HuH-7.5 (cell line): ENCODE data around the gene STK24.

Experiments
- DNase-seq: peaks from one replicate; pipeline ENCODE4 v3.0.0; 2011; ENCODE audit warnings: low spot score

The STK24 gene

DNA sequence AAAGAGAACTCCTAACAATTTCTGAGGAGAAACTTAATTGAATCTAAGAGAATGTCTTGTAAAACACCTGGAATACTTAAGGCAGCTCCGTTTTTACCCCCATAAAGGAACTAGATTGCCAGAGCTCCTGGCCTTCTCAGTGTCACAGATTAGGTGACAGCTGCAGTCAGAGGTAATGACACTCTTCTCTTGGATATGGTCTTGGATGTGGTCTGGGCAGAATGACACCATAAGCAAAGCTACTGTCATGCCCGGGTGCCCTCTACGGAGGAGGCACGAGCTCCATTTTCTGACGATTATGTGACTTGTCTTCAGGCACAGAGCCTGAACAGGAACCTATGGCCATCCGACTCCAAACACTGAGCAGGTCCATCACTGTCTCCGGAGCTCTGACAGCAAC is 46.7 kb downstream of the STK24 start:
- no peak for DNase-seq

DNA sequence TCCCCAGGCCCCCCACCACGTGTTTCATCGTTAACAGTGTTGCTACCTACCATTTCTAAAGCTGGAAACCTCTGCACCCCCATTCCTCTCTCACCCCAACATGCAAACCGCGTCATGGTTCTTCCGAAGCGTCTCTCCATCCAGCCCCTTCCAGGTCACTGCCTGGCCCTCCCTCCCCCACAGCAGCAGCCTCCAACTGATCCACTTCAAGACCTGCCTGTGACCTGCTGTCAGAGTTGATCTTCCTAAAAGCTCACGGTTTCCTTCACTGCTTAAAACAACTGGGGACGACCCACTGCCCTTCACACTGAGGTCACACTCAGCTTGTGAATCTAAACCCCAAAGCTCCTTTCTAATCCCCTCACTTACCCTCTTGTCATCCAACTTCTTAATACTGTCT is 47.7 kb downstream of the STK24 start:
- DNase-seq, result no peak

DNA sequence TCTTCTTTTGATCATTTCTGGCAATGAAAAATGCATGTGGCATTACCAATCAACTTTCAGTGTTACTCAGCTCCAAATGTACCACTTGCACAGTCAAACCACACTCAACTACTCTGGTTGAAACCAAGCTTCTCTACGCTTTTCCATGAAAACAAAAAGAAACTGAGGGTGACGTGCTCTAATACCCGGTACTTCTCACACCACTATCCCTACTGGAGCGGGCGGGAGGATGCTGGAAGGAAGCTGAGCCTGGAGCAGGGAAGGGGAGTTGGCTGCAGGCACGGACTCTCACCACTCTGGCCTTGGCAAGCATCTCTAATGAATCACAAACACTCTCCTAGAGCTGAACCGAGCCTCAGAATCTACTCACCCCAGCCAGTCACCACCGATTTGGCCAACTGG is 48.2 kb downstream of the STK24 start:
- no peak for DNase-seq

DNA sequence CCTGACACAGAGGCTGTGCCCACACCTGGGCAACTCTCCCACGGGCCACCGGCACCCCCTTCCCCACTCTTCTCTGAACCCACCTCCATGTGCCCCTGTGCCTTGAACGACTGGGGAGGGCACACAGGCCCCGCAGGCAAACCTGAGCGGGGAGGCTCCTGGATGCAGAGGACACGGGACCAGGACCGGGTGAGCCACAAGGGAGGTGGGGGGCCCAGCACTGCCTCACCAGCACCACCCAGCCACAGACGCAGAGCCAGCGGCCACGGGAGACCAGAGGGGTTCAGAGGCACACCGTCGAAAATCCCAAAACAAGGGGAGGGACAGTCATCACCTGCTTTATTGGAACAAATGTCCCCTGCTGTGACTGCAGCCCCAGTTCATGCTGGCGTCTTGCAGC is 49.4 kb downstream of the STK24 start:
- DNase-seq, result no peak

DNA sequence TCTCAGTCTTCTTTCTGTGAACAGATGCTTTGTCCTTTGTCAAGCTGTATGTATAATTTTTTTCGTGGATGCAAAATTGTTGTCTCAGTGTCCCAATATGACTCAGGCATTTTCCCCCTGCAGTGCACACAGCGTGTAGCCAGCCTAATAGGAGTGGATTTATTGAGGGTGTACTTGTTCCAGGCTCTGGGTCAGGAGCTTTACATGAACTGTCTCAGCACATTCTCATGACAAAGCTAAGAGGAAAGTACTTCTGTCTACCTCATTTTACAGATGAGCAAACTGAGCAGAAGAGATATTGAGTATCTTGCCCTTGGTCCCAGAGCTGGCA is 50.8 kb downstream of the STK24 start:
- DNase-seq, result no peak

DNA sequence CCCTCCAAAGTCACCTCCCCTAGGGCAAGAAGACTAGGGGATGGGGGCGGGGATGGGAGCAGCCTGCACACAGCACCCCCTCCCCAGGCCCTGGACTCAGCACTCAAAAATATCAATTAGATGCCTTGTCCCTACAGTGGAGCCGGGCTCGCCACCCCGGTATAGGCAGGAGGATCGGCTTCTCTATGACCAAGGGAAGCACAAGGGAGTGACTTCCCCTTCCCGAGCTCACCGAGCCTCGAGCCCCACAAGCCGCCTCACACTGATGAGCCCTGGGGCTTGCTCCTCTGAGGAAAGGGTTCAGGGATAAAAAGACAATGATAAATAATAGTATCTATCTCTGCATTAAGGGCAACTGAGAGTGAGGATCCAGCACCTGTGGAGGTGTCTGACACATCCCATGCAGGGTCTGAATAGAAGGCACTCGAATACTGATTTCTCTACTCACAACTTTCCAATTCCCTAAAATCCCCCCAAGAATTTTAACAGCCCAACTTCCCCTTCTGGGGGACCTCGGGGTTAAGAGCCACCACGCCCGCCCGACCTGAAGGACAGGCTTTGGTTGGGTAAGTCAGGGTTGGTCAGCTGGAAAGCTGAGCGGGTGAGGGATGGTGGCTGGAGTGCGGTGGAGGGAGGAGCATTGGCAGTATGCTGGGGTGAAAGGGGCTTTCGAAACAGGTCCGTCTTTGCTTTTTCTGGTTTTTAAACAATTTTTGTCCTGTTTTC is 51.3 kb downstream of the STK24 start:
- no peak for DNase-seq

DNA sequence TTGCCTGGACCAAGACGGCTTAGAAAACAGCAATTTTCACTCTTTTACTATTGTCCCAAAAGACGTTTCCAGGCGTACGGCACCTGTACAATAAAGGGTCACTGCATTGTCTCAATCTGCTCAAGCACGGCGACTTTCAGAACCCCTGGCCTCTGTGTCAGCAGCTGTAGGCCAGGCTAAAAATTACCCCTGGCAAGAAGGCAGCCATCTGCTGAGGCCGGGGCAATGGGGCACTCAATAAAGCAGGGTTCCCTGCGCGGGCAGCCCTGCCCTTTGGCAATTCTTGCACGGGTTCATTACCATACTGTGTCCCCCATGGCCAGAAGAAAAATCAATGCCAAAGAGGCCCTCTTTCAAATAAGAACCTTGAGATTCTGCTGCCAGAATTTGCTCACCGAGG is 52.1 kb downstream of the STK24 start:
- no peak for DNase-seq

DNA sequence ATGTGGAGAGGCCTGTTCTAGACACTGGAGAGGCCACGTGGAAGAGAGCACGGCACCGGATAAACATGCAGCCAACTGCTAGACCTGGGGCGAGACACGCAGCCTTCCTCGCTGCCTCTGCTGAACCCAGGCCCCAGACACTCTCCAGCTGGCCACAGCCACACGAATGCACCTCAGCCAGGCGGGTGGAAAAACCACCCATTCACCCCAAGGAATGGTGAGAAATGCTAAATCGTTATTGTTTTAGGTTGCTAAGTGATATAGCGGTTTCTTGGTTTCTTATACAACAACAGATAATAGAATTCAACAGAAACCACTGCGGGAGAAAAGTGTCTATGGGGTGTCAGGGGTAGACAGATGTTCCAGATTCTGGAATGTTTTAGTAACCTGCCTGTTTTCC is 52.5 kb downstream of the STK24 start:
- no peak for DNase-seq

DNA sequence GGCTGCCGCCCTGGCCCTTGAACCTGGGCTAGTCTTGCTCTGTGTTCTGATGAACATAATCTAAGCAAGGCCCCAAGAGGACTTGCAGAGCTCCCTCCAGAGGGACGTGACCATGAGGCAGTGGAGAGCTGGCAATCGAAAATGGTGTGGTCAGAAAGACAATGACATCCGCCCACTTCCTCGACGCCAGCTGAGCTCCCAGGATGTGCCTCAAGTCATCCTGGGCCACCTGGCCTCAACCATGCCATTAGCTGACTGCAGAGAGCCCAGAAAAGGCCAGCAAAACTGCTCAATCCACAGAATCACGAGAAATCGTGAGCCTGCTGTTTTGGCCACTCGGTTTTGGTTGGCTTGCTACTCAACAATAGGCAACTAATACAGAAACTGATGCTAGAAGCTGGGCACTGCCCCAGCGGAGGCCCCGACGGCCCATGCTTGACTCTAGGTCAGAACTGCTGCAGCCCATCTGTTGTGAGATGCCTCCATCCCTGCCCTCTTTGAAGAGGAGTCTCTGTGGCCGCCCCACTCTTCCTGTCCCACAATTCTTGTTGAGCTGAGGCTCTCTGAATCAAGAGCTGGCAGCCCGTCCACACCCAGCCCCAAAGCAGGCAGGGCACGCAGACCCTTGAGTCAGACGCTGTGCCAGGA is 53.3 kb downstream of the STK24 start:
- DNase-seq, result no peak

DNA sequence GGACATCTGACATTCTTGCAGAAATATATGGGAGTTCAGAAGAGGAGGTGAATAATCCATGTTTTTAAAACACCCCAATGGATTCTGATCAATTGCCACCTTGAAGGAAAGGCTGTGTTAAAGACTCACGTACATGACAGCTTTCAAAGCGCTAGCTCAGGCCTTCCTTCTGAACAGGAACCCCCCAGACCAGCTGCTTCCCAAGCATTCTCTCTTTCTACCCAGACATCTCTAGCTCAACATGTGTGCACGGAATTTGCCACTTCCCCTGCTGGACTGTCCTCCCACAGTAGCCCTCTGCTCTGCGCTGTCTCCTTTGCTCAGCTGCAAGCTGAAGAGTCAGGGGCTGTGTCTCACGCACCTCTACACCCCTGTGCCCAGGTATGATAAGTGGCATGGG is 54.5 kb downstream of the STK24 start:
- no peak for DNase-seq

DNA sequence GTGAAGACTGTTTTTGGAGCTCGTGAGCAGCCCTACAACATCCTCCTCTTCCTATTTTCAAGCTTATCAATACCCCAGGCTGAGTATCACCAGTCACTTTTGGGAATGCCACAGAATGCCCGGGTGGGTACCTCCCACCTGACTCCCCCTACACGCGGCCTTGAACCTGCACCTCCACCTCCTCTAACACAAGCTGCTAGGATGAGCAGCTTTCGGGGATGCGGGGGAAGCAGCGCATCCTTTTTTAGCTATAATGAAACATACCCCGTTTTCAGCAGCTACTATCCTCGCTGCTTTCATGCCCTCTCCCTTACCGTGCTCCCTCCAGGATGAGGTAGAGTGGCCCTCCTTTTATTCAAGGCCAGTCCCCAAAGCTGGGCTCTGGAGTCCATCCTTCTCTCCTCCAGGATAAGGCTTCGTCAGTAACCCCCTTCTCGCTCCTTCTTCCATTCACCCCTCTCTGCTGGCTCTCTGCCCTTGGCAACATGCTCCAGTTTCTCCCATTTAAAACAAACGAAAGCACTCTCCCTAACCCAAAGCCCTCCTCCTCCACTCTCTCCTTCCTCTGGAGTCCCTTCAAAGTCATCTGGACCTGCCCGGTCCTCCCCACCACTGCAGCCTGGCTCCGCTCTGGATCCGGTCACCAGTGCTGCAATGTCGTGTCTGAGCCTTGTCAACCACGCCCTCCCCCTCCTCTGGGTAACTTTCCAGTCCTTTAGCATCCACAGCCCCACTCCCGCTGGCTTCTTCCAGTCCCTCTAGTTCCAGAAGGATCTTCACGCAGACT is 55.3 kb downstream of the STK24 start:
- no peak for DNase-seq

DNA sequence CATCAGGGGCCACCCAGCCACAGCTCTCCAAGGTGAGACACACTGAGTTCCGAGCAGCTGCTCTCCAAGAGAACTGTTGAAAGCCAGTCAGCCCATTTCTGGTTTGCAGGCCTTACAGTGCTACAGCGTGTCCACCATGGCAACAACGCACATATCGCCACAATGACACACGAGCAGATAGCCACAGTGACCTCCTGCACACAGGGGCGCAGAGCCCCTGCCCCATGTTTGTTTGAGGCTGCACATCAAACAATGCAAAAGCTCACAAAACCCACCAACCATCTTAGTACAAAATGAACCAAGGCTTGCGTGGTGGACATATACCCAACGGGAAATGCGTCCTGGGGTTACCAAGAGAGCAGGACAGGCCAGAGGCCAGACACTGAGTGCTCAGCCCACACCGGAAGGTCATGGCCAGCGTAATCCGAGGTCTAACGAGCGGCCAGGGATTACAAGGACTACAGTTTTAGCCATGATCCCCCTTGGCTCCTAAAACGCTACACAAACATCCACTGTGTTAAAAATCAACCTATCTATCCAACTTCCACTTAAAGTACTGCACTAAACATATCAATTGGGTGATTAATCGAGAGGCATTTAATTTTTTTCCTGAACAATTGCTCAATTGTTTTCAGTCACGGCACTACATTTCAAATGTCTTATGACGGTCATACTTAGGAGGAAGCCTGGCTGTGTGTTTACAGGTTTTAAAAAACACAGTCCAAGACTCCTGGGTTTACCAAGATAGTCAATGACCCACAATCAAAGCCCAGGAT is 56.0 kb downstream of the STK24 start:
- no peak for DNase-seq

DNA sequence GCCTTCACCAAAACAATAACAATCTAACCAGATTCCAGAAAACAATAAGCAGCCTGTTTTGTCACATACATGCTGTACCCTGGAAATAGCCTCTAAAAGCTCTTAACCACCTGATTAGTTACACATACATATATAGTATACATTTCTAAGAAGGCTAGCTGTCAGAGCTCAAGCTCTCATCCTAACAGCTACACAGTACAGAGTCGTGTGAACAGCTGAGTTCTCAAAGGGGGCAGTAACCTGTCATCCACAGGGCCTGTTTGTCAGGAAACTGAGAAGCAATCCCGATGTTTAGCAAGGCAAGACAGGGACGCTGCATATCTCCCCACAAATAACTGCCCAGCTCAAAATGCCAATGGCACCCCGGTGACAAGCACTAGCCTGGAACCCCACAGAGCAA is 56.9 kb downstream of the STK24 start:
- no peak for DNase-seq

DNA sequence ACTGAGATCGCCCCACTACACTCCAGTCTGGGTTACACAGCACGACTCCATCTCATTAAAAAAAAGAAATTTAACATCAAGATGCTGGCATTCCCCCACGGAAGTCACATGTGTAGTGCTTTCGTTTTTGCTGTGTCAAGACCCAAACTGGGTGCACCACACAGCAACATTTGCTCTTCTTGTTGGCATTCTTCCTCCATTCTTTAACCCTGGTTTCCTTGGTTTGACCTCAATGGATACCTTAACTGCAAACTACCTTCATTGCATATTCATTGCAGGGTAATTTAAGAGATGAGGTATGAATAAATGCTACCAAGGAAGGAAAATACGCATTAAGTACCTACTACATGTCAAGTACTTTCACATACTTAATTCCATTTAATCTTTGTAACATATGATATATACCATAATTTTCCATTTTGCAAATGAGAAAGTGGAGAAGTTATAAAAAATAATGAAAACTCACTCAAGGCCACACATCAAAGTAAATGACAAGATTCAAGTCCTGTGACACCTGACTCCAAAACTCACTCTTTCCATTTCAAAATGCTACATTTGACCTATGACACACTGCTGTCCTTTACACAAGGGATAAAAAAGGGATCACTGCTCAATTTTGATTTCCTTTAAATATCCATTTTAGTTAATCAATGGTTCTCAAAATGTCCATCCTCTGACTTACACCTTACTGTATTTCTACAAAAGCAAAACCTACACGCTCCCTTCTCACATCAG is 59.2 kb downstream of the STK24 start:
- no peak for DNase-seq

DNA sequence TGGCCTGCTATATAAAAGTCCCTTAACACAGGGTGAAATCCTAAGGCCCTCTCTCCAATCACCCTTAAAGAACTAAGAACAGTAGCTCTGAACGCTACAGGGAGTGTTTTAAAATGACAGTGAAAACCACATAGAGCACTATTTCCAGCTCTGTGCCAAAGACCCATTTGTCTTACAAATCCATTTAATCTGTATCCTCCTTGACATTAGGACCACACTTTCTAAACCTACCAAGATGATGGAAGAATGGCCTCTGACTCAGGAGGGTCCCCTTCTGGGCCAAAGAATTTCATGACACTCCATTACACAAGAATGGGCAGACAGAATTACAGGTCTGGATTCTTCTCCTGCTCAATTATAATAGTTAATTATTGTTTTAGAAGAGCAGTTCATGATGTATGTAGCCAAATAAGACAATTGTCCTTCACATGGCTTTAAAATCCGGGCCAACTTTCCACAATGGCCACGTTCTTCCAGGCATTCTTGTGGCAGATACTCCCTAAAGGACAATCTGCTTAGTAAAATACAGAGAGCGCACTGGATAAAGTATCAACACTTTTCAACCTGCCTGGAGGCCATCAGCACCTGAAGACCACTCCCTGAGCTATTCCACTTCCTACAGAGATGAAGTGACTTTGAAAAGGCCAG is 61.0 kb downstream of the STK24 start:
- no peak for DNase-seq

DNA sequence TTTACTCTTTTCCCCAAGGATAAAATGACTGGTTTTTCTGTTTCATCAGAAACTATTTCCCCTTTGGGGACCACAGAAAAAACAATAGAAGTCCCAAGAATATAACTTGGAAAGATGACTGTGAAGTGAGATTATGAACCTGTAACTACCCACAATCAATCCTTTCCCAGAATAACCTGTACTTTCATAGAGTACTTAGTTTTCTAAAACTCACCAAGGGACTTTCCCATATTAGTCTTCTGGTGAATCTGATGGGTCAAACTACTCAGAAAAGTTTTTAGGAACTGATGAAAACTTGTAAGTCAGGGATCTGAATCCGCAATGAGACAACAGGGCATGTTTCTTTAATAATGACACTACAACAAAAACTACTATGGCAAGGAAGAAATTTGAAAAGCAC is 62.6 kb downstream of the STK24 start:
- no peak for DNase-seq

DNA sequence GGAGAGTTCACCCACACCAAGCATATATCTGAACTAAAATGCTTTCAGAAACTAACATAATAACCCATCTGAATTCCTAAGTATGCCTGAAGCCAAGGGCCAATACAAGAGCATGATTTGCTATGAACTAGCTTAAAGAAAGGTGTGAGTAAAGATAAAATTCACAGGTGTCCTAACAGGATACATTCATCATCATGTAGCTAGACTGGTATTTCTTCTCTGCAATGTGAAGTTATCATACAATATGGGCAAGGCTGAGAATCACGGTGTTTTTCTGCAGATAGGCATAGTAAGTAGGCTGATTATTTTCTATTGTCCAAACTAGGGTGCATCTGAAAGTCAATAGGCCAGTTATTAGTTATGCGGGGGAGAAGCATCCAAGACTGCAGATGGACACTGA is 63.1 kb downstream of the STK24 start:
- DNase-seq, result no peak

DNA sequence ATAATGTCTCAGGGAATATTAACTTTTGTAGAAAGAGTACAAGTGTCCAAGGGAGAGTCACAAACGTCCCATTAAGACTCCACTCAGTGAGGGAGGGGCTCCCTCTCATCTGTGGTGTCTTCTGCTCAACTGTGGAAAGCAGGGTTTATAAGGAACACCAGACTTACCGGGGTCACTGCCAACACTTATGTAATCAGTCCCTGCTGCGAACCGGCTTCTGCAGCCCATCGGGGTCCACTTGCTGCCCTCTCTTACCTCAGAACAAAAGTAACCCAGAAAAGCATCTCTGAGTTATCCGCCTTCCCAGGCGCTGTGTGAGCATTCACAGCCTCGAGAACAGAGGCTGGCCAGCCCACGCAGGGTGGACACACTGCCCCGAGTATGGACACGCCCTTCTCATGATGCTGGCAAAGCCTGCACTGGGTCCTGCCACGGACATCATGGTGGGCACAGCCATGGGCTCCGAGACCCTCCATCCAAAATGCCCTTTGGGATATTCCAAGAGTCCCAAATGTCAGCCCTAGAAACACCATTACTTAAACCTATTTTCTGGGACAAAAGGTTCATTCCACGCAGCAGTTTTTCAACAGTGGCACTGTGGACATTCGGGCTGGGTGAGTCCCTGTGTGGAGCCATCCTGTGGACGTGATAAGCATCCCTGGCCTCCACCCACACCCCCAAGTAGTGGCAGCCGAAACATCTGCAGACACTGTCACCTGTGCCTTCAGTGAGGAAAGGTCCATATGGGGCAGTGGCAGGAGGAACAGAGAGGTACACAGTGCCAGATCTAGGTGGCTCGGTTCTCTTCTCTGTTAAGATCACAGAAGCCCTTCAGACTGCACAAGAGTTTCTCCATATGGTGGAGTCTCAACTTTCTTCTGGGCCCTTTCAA is 63.9 kb downstream of the STK24 start:
- no peak for DNase-seq

DNA sequence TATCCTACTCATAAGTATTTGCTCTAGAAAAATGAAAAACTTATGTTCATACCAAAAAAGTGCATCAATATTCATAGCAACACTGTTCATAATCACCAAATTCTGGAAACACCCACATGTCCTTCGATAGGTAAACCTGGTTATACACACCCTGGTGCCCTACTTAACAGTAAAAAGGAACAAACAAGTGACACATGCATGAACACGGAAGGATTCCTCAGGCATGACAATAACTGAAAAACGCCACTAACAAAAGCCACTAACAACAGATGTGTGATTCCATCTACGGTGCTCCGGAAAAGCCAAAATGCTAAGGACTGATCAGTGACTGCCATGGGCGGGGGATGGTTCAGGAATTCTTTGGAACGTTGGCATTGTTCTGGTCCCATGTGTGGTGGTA is 65.5 kb downstream of the STK24 start:
- no peak for DNase-seq

DNA sequence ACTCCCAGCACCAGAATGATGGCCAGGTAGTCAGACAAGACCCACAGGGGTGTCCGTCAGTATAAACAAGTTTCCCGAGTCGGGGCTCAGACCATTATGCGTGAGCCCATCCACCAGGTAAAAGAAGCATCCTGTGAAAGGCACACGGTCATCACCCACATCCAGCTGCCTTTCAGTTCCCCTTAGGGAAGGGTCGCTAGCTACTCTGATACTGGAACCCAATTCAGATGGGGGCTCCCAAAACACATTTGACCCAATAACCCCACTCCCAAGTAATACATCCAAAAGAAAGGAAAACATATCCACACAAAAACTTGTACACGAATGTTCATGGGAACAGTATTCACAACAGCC is 66.8 kb downstream of the STK24 start:
- DNase-seq, result no peak
